HepG2 (cell line): ENCODE results near the gene AKT3. TPM values are rescaled to one million over a fixed set of nuclear protein-coding genes. Genes with fewer than 3 reads are reported as not detected.

ENCODE experiments used
- JARID2 ChIP-seq: sonication (generic); formaldehyde crosslinking; IDR thresholded peaks from 2 replicates; pipeline ENCODE4 v1.8.1; 2023; ENCODE audit warnings: missing genetic modification reagents, inconsistent platforms; ENCODE audit not compliant: insufficient replicate concordance
- PTBP1 ChIP-seq: fragments of 200-400 bp; formaldehyde crosslinking; IDR thresholded peaks from 2 replicates; pipeline ENCODE4 v1.6.1; 2018; ENCODE audit warnings: low read length, low read depth; ENCODE audit not compliant: poor library complexity, severe bottlenecking
- ZNF431 ChIP-seq: sonication (generic); formaldehyde crosslinking; IDR thresholded peaks from 2 replicates; pipeline ENCODE4 v1.9.0; 2022; ENCODE audit warnings: missing genetic modification reagents, low read depth, mild to moderate bottlenecking, borderline replicate concordance
- ZXDC ChIP-seq: sonication (generic); formaldehyde crosslinking; IDR thresholded peaks from 2 replicates; pipeline ENCODE4 v1.5.0; 2020; ENCODE audit warnings: mild to moderate bottlenecking, missing genetic modification reagents
- polyA plus RNA-seq, 8 experiments: library from polyadenylated mRNA; depleted of rRNA in 3 of 8; stranded (reverse) in 7 of 8; unstranded in 1 of 8; fragments of >200 nt; fragmentation: Illumina TruSeq in 4 of 8; extraction: Trizol in 4 of 8; gene quantifications; 2 replicates each; pipeline versions ENCODE4 v1.2.1 to v1.2.3, GENCODE V29; 2011 to 2016; ENCODE audit warnings: low read depth in 4 of 8, missing spikeins in 1 of 8, mixed read lengths in 1 of 8; ENCODE audit not compliant: insufficient read depth in 1 of 8
- total RNA-seq, 5 experiments: library from RNA; depleted of rRNA; stranded (reverse); fragments of >200 nt; fragmentation: Illumina TruSeq; extraction: Trizol; gene quantifications; 2 replicates each; pipeline ENCODE4 v1.2.3, GENCODE V29; 2016; ENCODE audit warnings: low read depth in 1 of 5
- TF ChIP-seq, protein P1 (sequence below): sonication (generic); formaldehyde crosslinking; IDR thresholded peaks from 2 replicates; pipeline ENCODE4 v1.4.0; 2020; ENCODE audit warnings: missing genetic modification reagents
- TF ChIP-seq, protein P2 (sequence below): sonication (generic); formaldehyde crosslinking; IDR thresholded peaks from 2 replicates; pipeline ENCODE4 v1.4.0; 2020; ENCODE audit warnings: missing genetic modification reagents

AKT3 gene
- total and polyA plus RNA-seq, 2 of the 13 experiments (the other 11 are each of a cell fraction or from before 2014, with no cell fraction given), result 0.07 TPM

- TF ChIP-seq, protein P1, sequence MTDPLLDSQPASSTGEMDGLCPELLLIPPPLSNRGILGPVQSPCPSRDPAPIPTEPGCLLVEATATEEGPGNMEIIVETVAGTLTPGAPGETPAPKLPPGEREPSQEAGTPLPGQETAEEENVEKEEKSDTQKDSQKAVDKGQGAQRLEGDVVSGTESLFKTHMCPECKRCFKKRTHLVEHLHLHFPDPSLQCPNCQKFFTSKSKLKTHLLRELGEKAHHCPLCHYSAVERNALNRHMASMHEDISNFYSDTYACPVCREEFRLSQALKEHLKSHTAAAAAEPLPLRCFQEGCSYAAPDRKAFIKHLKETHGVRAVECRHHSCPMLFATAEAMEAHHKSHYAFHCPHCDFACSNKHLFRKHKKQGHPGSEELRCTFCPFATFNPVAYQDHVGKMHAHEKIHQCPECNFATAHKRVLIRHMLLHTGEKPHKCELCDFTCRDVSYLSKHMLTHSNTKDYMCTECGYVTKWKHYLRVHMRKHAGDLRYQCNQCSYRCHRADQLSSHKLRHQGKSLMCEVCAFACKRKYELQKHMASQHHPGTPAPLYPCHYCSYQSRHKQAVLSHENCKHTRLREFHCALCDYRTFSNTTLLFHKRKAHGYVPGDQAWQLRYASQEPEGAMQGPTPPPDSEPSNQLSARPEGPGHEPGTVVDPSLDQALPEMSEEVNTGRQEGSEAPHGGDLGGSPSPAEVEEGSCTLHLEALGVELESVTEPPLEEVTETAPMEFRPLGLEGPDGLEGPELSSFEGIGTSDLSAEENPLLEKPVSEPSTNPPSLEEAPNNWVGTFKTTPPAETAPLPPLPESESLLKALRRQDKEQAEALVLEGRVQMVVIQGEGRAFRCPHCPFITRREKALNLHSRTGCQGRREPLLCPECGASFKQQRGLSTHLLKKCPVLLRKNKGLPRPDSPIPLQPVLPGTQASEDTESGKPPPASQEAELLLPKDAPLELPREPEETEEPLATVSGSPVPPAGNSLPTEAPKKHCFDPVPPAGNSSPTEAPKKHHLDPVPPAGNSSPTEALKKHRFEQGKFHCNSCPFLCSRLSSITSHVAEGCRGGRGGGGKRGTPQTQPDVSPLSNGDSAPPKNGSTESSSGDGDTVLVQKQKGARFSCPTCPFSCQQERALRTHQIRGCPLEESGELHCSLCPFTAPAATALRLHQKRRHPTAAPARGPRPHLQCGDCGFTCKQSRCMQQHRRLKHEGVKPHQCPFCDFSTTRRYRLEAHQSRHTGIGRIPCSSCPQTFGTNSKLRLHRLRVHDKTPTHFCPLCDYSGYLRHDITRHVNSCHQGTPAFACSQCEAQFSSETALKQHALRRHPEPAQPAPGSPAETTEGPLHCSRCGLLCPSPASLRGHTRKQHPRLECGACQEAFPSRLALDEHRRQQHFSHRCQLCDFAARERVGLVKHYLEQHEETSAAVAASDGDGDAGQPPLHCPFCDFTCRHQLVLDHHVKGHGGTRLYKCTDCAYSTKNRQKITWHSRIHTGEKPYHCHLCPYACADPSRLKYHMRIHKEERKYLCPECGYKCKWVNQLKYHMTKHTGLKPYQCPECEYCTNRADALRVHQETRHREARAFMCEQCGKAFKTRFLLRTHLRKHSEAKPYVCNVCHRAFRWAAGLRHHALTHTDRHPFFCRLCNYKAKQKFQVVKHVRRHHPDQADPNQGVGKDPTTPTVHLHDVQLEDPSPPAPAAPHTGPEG (CRISPR knock-in tag), result no peak
- TF ChIP-seq ZNF431 (CRISPR knock-in tag) (no peak), PTBP1 (no peak), ZXDC (CRISPR knock-in tag) (no peak), JARID2 (CRISPR knock-in tag) (no peak)
- TF ChIP-seq, protein P2, sequence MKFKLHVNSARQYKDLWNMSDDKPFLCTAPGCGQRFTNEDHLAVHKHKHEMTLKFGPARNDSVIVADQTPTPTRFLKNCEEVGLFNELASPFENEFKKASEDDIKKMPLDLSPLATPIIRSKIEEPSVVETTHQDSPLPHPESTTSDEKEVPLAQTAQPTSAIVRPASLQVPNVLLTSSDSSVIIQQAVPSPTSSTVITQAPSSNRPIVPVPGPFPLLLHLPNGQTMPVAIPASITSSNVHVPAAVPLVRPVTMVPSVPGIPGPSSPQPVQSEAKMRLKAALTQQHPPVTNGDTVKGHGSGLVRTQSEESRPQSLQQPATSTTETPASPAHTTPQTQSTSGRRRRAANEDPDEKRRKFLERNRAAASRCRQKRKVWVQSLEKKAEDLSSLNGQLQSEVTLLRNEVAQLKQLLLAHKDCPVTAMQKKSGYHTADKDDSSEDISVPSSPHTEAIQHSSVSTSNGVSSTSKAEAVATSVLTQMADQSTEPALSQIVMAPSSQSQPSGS (CRISPR knock-in tag), result no peak
Observed at GRCh38 chr1:243754348-243754747, 95.7 kb downstream of the AKT3 start (continued).
